ENCODE results near the gene OSBPL10.

- no peak for TF ChIP-seq CTCF (conservative IDR thresholded peaks at IDR 0.05; ENCODE audit: low read depth, low read length)
- no peak for TF ChIP-seq EZH2 (IDR thresholded peaks at IDR 0.05; ENCODE audit: low read length, unreplicated experiment)
These were observed 257.4 kb downstream of the OSBPL10 start for GRCh38 chr3:31723701-31724100.

Data from PC-3 (cell line).